Tibial nerve (tissue), 4 donors: ENCODE data around the gene TINCR.

Source experiments
- EP300 ChIP-seq, 2 donors: sonication (generic); formaldehyde crosslinking; IDR thresholded peaks; one replicate each; pipeline ENCODE4 v1.6.1; 2017; ENCODE audit warnings: antibody characterized with exemption in 2 of 2, mild to moderate bottlenecking in 1 of 2
- TF ChIP-seq, protein P1 (sequence below), 5 experiments: fragments of 200-600 bp in 3 of 5; fragments of 450-650 bp in 2 of 5; sonication (generic) in 3 of 5; IDR thresholded peaks; one replicate each; pipeline ENCODE4 v1.5.1; 2016 to 2019; ENCODE audit warnings: antibody characterized with exemption in 5 of 5, mild to moderate bottlenecking in 3 of 5, moderate library complexity in 2 of 5

DNA sequence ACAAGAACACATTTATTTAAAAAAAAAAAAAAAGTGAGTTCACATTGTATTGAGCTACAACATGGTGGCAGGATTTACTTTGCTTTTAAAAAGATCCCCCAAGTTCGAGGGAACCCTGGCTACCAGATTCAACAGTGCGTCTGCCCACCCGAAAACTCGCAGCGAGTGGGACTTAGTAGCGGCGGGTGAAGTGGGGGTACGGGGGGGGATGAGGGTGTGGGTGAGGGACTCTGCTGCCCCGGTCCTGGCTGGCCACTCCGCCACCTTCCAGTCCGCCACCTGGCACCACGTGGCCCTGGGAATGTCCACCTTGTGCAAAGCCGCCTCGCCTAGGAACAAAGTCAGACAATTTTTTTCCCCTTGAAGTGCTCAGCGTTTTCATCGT is 19.3 kb upstream of the TINCR start:
- TF ChIP-seq, protein P1, sequence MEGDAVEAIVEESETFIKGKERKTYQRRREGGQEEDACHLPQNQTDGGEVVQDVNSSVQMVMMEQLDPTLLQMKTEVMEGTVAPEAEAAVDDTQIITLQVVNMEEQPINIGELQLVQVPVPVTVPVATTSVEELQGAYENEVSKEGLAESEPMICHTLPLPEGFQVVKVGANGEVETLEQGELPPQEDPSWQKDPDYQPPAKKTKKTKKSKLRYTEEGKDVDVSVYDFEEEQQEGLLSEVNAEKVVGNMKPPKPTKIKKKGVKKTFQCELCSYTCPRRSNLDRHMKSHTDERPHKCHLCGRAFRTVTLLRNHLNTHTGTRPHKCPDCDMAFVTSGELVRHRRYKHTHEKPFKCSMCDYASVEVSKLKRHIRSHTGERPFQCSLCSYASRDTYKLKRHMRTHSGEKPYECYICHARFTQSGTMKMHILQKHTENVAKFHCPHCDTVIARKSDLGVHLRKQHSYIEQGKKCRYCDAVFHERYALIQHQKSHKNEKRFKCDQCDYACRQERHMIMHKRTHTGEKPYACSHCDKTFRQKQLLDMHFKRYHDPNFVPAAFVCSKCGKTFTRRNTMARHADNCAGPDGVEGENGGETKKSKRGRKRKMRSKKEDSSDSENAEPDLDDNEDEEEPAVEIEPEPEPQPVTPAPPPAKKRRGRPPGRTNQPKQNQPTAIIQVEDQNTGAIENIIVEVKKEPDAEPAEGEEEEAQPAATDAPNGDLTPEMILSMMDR (IDR thresholded peaks at IDR 0.05) = no peak
- no peak for TF ChIP-seq EP300 (IDR thresholded peaks at IDR 0.05)
